Thyroid gland (tissue), 4 donors: ENCODE measurements around the gene CEP295NL.

Experiments
- CTCF ChIP-seq, 6 experiments: fragments of 200-600 bp in 3 of 6; fragments of 450-650 bp in 3 of 6; sonication (generic) in 3 of 6; IDR thresholded peaks; one replicate each; pipeline ENCODE4 v1.5.1; 2016 to 2019; ENCODE audit warnings: antibody characterized with exemption in 6 of 6, mild to moderate bottlenecking in 2 of 6, inconsistent platforms in 1 of 6, moderate library complexity in 1 of 6
- POLR2A ChIP-seq, 2 donors: fragments of 450-650 bp; IDR thresholded peaks; one replicate each; pipeline ENCODE4 v1.6.1; 2017; ENCODE audit warnings: antibody characterized with exemption in 2 of 2, mild to moderate bottlenecking in 2 of 2, moderate library complexity in 1 of 2

GRCh38 chr17:78917451-78918275 is 14.7 kb upstream of the CEP295NL start:
- TF ChIP-seq CTCF (IDR thresholded peaks at IDR 0.05) (no peak), POLR2A (IDR thresholded peaks at IDR 0.05) (no peak)
